ENCODE measurements around the gene GPR107.

Gene GPR107

DNA sequence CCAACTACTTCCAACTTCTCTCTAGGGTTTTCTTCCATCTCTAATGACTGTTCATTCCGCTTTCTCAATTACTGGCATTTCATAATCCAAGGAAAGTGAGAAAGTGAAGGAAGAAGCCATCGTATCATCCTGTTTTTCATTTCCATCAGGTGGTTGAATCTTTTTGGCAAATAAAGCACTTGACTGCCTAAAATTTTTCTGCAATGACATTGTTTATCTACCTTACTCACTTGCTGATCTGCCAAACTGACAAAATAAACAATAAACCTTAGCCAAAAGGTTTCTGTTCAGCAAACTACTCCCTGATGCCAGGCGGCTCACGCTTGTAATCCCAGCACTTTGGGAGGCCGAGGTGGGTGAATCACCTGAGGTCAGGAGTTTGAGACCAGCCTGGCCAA lies 29.1 kb upstream of the GPR107 start:
- no peak for TF ChIP-seq GATA2 (IDR thresholded peaks at IDR 0.05; ENCODE audit: low read depth, low read length)
- TF ChIP-seq GATA3 (IDR thresholded peaks at IDR 0.05; ENCODE audit: low read depth, low read length) = no peak

- no peak for TF ChIP-seq GATA3 (IDR thresholded peaks at IDR 0.05; ENCODE audit: low read depth, low read length)
Observed at GRCh38 chr9:130026583-130027340, 26.9 kb upstream of the GPR107 start.

DNA sequence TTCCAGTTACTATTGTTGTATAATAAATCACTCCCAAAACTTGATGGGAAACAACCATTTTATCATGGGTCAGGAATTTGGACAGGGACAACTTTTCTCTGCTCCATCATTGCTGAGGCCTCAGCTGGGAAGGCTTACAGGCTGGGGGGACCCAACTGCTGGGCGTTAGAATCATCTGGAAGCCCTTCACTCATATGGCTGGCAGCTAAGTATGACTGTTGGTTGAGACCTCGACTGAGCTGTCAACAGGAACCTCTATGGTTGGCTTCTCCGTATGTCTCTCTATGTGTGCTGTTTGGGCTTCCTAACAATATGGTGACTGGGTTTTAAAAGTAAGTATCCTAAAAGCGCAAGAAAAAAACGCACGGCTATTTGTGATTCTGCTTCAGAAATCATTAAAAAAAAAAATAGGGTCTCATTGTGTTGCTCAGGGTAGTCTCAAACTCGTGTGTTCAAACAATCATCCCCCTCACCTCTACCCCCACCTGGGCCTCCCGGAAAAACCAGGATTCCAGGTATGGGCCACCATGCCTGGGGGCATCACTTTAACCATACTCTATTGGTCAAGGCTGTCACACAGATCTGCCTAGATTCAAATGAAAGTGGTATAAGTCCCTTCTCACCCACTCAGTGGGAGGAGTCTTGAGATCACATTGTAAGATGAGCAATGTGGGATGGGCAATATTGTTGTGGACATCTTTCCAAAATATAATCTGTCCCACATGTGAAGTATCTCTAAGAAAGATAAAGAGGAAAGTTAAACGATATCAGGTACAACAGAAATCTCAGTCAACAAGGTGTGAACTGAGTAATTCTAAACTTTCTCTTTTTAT lies 26.0 kb upstream of the GPR107 start:
- no peak for TF ChIP-seq GATA2 (IDR thresholded peaks at IDR 0.05; ENCODE audit: low read depth, low read length)
- no peak for TF ChIP-seq GATA3 (IDR thresholded peaks at IDR 0.05; ENCODE audit: low read depth, low read length)

GRCh38 chr9:130028493-130029222 lies 25.0 kb upstream of the GPR107 start:
- TF ChIP-seq GATA3 (IDR thresholded peaks at IDR 0.05; ENCODE audit: low read depth, low read length) = no peak
- TF ChIP-seq GATA2 (IDR thresholded peaks at IDR 0.05; ENCODE audit: low read depth, low read length) = no peak

DNA sequence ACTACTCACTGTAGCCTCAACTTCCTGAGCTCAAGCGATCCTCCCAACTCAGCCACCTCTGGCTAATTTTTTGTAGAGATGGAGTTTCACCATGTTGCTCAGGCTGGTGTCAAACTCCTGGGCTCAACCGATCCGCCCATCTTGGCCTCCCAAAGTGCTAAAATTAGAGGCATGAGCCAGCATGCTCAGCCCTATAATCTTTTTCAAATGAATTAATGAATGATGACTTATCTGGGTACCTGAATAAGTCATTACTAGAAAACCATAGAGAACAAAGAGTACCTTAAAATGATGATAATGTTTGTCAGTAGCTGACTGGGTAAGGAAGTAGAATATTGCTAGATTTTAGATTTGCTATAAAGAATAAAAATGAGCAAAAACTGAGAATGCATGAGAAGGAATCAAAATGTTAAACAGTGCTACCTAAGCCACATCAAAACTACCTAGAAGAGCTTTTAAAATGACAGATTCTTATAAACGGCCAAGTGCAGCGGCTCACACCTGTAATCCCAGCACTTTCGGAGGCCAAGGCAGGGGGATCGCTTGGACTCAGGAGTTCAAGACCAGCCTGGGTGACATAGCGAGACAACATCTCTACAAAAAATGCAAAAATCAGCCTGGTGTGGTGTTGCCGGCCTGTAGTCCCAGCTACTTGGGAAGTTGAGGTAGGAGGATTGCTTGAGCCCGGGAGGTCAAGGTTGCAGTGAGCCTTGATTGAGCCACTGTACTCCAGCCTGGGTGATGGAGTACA lies 24.3 kb upstream of the GPR107 start:
- no peak for TF ChIP-seq GATA3 (IDR thresholded peaks at IDR 0.05; ENCODE audit: low read depth, low read length)
- no peak for TF ChIP-seq GATA2 (IDR thresholded peaks at IDR 0.05; ENCODE audit: low read depth, low read length)

DNA sequence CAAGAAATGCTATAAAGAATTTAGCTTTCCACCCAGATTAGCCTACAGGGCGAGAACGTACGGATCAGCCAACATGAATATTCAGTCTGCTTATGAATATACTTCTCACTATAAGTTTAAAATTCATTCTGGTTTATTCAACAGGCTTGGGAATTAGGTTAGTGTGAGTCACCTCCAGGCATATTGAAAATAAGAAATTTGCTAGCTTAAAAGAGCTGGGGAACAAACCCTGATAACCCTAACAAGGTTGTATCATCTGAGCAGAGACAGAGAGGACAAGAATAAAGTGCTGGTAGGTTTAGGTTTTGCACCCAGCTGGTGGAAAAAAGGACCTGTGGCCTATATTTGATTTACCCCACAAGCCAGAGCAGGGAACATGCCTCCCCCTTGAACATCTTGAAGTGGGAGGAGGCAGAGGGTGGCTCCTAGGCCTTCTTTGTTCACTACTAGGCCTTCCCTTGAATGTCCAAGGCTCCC lies 23.0 kb upstream of the GPR107 start:
- TF ChIP-seq GATA2 (IDR thresholded peaks at IDR 0.05; ENCODE audit: low read depth, low read length) = no peak
- no peak for TF ChIP-seq GATA3 (IDR thresholded peaks at IDR 0.05; ENCODE audit: low read depth, low read length)

GRCh38 chr9:130034570-130034969 lies 19.1 kb upstream of the GPR107 start:
- TF ChIP-seq GATA3 (IDR thresholded peaks at IDR 0.05; ENCODE audit: low read depth, low read length) (no peak), GATA2 (IDR thresholded peaks at IDR 0.05; ENCODE audit: low read depth, low read length) (no peak)

GRCh38 chr9:130036099-130036498 lies 17.6 kb upstream of the GPR107 start:
- TF ChIP-seq GATA3 (IDR thresholded peaks at IDR 0.05; ENCODE audit: low read depth, low read length) (no peak), GATA2 (IDR thresholded peaks at IDR 0.05; ENCODE audit: low read depth, low read length) (no peak)

- no peak for TF ChIP-seq GATA2 (IDR thresholded peaks at IDR 0.05; ENCODE audit: low read depth, low read length)
- no peak for TF ChIP-seq GATA3 (IDR thresholded peaks at IDR 0.05; ENCODE audit: low read depth, low read length)
Observed at GRCh38 chr9:130039528-130040147, 14.1 kb upstream of the GPR107 start.

- TF ChIP-seq GATA3 (IDR thresholded peaks at IDR 0.05; ENCODE audit: low read depth, low read length) (no peak), GATA2 (IDR thresholded peaks at IDR 0.05; ENCODE audit: low read depth, low read length) (no peak)
Observed at GRCh38 chr9:130040984-130041647, 12.6 kb upstream of the GPR107 start.

DNA sequence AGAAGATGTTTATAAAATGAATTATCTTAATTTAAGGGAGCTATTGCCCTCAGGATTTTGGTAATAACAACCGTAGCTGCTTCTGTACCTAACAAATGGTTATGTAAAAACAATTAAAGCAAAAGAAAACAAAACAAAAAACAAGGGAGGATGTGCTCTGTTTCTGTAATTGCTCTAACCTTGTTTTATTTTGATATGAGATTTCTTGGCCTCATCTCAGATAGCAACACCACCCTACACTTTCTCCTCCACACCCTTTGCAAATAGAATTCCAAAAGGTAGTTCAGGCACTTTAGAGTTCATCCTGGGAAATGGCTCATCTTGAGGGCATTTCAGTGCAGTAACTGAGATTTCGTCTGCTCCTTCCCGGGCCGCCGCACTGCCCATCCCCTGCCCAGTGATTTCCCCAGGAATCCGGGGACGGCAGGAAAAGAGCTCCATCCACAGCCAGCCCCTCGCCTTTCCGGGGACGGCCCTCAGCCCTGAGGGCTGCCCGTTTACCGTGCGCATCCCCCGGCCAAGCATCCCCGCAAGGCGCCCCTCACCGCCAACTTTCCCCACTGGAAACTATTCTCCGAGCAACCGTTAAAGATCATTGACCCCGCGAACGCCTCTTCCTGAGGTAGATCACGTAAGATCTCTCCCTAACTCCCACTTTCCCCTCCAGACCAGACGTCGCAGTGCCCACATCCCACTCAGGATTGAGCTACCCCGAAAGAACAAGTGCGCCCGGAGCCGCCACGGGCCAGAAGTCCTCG lies 11.9 kb upstream of the GPR107 start:
- TF ChIP-seq GATA2 (IDR thresholded peaks at IDR 0.05; ENCODE audit: low read depth, low read length) (no peak), GATA3 (IDR thresholded peaks at IDR 0.05; ENCODE audit: low read depth, low read length) (no peak)

DNA sequence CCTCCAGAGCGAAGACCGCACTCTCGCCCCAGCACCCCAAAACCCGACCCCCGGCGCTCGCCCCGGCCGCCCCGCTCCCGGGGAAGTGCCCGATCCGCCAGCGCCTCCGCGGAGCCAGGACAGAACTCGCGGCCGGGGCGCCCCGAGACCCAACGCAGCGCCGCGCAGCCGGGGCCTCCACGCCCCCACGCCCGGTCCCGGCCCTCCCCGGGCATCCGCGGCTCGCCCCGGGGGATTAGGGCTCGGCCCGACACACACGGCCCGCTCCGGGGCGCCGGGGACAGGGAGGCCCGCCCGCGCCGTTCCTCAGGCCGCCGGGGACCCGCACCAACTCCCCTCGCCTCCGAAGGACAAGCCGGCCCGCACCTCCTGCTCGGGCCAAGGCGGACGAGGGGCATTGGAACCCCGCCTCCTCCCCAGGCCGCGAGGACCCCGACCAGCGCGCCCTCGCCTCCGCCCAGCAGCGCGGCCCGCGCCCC lies 11.3 kb upstream of the GPR107 start:
- no peak for TF ChIP-seq GATA3 (IDR thresholded peaks at IDR 0.05; ENCODE audit: low read depth, low read length)
- TF ChIP-seq GATA2 (IDR thresholded peaks at IDR 0.05; ENCODE audit: low read depth, low read length) = no peak
